H1 (cell line): ENCODE measurements around the gene UHMK1. TPM values are rescaled to one million over a fixed set of nuclear protein-coding genes. Genes with fewer than 3 reads are reported as not detected.

ENCODE experiments used
- CEBPB ChIP-seq: IDR thresholded peaks from 2 replicates; pipeline ENCODE4 v1.6.1; 2012; ENCODE audit warnings: low read depth, low read length
- NANOG ChIP-seq: IDR thresholded peaks from 2 replicates; pipeline ENCODE4 v1.6.1; 2011; ENCODE audit warnings: low read length, low read depth, mild to moderate bottlenecking, inconsistent platforms; ENCODE audit not compliant: insufficient read depth, poor library complexity, severe bottlenecking
- USF2 ChIP-seq: IDR thresholded peaks from 2 replicates; pipeline ENCODE4 v1.6.1; 2011; ENCODE audit warnings: low read length, improper control_type of control experiment
- polyA plus RNA-seq, 7 experiments: library from polyadenylated mRNA; depleted of rRNA in 3 of 7; stranded (reverse) in 5 of 7; unstranded in 2 of 7; fragments of >200 nt in 5 of 7; fragments of 200-250 nt in 2 of 7; gene quantifications; 1 replicate in 5 of 7; 2 replicates in 1 of 7; 4 replicates in 1 of 7; pipeline versions ENCODE4 v1.2.1 to v1.2.3, GENCODE V29; 2011 to 2013; ENCODE audit warnings: missing spikeins in 2 of 7, mixed read lengths in 2 of 7
- total RNA-seq: library from RNA; stranded (reverse); fragmentation: NEBNext Ultra II Directional; extraction: Animal tissue kit (Norgen Biotek cat#: 25700); gene quantifications from 2 replicates; pipeline ENCODE4 v1.2.1, GENCODE V29; 2021

The UHMK1 gene
- total and polyA plus RNA-seq, 2 of the 8 experiments (the other 6 are each of a cell fraction or from before 2014, with no cell fraction given) = 4.6 to 16.1 TPM

GRCh38 chr1:162552684-162553252 lies 55.1 kb downstream of the UHMK1 start (continued):
- TF ChIP-seq USF2 = no peak
- TF ChIP-seq CEBPB = no peak
- no peak for TF ChIP-seq NANOG
- TF ChIP-seq, all 59 proteins: peak for 0
